Kidney (tissue), 14 donors: ENCODE data around the gene ZNF787. TPM values are rescaled to one million over a fixed set of nuclear protein-coding genes. Genes with fewer than 3 reads are reported as not detected.

ENCODE experiments used
- DNase-seq, 5 donors: peaks; one replicate each; pipeline ENCODE4 v3.0.0-alpha.2; 2013 to 2020
- FAIRE-seq: peaks from 2 replicates; lab custom pipeline; 2012; peaks lifted over from hg19 to GRCh38; lab: Jason Lieb, UNC
- H3K27ac ChIP-seq, 2 donors: one replicate each; pipeline ENCODE4 v1.7.0; 2013; ENCODE audit warnings: low read depth in 2 of 2, low read length in 2 of 2, inconsistent platforms in 1 of 2
- H3K27me3 ChIP-seq: one replicate; pipeline ENCODE4 v1.7.1; 2013; ENCODE audit warnings: low read length, inconsistent platforms; ENCODE audit not compliant: control insufficient read depth, insufficient read depth
- H3K36me3 ChIP-seq, 3 donors: one replicate each; pipeline versions ENCODE4 v1.7.0 to v1.7.1; 2013; ENCODE audit warnings: low read length in 3 of 3, control low read depth in 1 of 3, inconsistent platforms in 1 of 3; ENCODE audit not compliant: insufficient read depth in 3 of 3, control insufficient read depth in 2 of 3
- H3K4me1 ChIP-seq, 3 donors: one replicate each; pipeline versions ENCODE4 v1.7.0 to v1.7.1; 2013; ENCODE audit warnings: low read length in 3 of 3, inconsistent platforms in 1 of 3, low read depth in 1 of 3; ENCODE audit not compliant: control insufficient read depth in 2 of 3, insufficient read depth in 2 of 3
- H3K4me3 ChIP-seq, 3 donors: one replicate each; pipeline versions ENCODE4 v1.7.0 to v1.8.1; 2013; ENCODE audit warnings: low read length in 3 of 3, control low read depth in 1 of 3, inconsistent platforms in 1 of 3
- H3K9ac ChIP-seq, 3 donors: one replicate each; pipeline versions ENCODE4 v1.7.0 to v1.7.1; 2013; ENCODE audit warnings: low read length in 3 of 3, control low read depth in 1 of 3, inconsistent platforms in 1 of 3
- H3K9me3 ChIP-seq, 3 donors: one replicate each; pipeline versions ENCODE4 v1.7.0 to v1.7.1; 2013; ENCODE audit warnings: low read length in 3 of 3, control low read depth in 1 of 3, inconsistent platforms in 1 of 3; ENCODE audit not compliant: control insufficient read depth in 2 of 3, insufficient read depth in 1 of 3
- intact Hi-C: fragments of 100-400 bp; cut with DNase I; formaldehyde crosslinking; loops from one replicate; pipeline ENCODE4 v1.11.1; 2022
- polyA plus RNA-seq: library from polyadenylated mRNA; stranded (reverse); fragments of 350-450 nt; fragmentation: Illumina TruSeq; extraction: RNeasy Lipid Tissue Mini Kit (QIAGEN cat#74804); gene quantifications from one replicate; pipeline ENCODE4 v1.2.3, GENCODE V29; 2014; ENCODE audit warnings: low read depth, low replicate concordance; ENCODE audit not compliant: insufficient read depth
- total RNA-seq: library from RNA; stranded (reverse); fragmentation: NEBNext Ultra II Directional; extraction: Animal tissue kit (Norgen Biotek cat#: 25700); gene quantifications from one replicate; pipeline ENCODE4 v1.2.1, GENCODE V29; 2021
- TF ChIP-seq, protein P1 (sequence below): IDR thresholded peaks from 3 replicates; pipeline ENCODE4 v1.5.1; 2012; ENCODE audit warnings: mild to moderate bottlenecking, moderate library complexity, borderline replicate concordance; ENCODE audit not compliant: insufficient read depth; ENCODE audit errors: extremely low read depth
- donor health status: control.
- donor health status: control.
- donor health status: control.
- donor health status: control.
- donor health status: control.
- donor health status: DM: yes; HTN: yes; CAD: no.
- donor health status: Normal renal cell carcinoma (clear cell type).

ZNF787 gene
- total and polyA plus RNA-seq, 2 donors from 2014 or later = 23.0 to 31.9 TPM

DNA sequence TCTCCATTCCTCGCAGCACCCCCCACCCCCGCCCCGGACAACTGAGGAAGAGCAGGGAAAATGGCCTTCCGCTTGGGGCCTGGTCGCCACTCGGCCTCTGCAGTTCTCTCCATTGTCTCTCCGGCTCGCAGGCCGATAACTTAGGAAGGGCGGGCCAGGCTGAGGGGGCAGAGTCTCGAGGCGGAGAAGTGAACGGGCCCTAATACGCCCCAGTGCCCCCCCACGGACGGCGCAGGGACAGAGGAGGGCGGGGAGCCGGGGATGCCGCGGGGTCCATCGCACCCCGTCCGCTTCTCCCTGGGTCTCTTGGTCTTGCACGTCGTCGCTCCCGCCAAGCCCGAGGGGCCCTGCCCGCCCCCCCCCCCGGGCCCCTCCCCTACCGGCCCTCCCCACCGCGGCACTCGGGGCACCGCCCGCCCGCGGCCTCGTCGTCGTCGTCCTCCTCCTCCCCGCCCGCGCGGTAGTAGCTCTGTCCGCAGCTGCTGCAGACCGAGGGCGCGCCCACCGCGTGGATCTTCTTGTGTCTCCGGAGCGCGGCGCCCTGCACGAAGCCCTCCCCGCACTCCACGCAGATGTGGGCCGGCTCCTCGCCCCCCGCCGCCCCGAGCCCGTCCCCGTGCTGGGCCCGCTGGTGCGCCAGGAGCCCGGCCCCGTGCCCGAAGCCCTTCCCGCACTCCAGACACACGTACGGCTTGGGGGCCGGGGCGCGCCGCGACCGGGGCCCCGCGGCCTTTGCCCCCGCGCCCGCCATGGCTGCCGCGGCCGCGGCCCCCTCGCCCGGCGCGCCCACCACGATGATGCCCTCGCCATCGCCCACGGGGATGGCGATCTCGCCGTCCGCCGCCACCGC lies 33.2 kb downstream of the ZNF787 start:
- Histone ChIP-seq H3K27ac (no peak overlapping the region), H3K36me3 (no peaks in the 10 kb centered on the region), H3K4me3 (no peak overlapping the region), H3K9me3 (no peaks in the 10 kb centered on the region), H3K27me3 (no peaks in the 10 kb centered on the region), H3K9ac (no peak overlapping the region), H3K4me1 (no peaks in the 10 kb centered on the region)
- DNase-seq (peak in 1 of 5 donors; percentile 35), FAIRE-seq (no peak)
- intact Hi-C loops = no loop called here
- TF ChIP-seq, protein P1, sequence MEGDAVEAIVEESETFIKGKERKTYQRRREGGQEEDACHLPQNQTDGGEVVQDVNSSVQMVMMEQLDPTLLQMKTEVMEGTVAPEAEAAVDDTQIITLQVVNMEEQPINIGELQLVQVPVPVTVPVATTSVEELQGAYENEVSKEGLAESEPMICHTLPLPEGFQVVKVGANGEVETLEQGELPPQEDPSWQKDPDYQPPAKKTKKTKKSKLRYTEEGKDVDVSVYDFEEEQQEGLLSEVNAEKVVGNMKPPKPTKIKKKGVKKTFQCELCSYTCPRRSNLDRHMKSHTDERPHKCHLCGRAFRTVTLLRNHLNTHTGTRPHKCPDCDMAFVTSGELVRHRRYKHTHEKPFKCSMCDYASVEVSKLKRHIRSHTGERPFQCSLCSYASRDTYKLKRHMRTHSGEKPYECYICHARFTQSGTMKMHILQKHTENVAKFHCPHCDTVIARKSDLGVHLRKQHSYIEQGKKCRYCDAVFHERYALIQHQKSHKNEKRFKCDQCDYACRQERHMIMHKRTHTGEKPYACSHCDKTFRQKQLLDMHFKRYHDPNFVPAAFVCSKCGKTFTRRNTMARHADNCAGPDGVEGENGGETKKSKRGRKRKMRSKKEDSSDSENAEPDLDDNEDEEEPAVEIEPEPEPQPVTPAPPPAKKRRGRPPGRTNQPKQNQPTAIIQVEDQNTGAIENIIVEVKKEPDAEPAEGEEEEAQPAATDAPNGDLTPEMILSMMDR = no peak

DNA sequence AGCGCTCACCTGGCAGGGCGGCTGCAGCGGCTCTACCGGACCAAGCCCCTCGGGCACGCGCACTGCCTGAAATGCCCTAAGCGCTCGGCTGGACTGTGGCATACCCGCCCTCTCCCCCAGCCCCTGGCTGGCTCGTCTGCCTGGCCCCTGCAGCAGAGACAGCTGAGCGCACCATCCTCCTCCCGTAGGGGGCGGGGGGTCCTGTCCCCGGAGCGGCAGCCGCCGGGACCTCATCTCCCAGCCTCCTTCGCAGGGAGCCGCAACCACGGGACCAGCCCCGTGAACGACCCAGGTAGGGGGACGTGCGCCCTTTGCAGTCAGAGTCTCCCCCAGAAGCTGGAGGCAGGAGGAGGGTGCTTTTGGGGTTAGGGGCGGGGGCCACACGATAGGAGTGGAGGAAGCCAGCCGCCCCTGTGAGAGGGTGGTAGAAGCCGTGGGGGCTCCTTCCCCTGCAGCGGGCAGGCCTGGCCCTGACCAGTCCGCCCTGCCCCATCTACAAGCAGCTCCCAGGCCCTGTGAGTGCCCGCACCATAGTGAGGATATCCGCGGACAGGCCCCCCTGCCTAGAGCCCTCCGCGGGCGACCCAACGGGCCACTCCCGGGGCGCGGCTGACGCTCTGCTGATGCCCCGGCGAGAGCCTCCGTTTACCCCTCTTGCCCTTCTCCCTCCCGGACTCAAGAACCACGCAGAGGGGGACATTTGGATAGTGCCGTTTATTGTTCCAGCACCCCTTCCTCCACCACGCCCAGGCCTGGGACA lies 34.2 kb downstream of the ZNF787 start:
- no peaks in the 10 kb centered on the region for H3K9me3 ChIP-seq
- H3K27me3 ChIP-seq = no peaks in the 10 kb centered on the region
- intact Hi-C loops = no loop called here
- H3K27ac ChIP-seq = no peak overlapping the region
- DNase-seq = peak in 1 of 5 donors; percentile 18
- FAIRE-seq = no peak
- no peak overlapping the region for H3K9ac ChIP-seq
- TF ChIP-seq, protein P1 = no peak
- H3K4me3 ChIP-seq = no peak overlapping the region
- H3K4me1 ChIP-seq = no peaks in the 10 kb centered on the region
- no peaks in the 10 kb centered on the region for H3K36me3 ChIP-seq

DNA sequence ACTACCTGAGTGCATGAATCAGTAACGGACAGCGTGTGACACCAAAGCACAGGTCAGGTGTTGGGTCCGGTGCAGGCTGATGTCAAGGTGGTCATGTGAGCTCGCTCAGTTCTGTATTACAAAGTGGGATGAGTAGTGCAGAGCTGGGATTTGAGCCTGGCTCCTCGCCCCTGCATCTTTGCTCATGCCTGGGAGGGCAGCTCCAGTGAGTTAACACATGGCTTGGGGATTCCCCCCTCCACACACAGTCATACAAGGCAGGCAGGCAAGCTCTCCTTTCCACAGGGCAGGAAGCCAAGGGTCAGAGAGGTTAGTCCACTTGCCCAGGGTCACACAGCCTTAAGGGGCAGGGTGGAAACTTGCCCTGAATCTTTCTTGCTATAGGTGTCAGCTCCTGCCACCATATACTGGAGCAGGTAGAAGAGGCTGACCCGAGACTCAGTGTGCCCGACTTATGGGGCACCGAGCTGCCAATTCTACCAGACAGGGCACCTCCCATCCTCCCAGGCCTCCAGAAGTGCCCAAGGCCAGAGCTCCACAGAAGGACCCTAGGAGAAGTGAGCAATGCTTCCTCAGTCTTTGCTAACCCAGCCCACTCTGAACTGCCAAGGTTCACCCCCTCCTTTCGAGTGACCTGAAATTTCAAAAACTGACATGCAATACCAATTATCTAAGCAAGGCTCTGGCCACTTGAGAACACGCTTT lies 35.4 kb downstream of the ZNF787 start:
- H3K27me3 ChIP-seq = no peaks in the 10 kb centered on the region
- H3K4me1 ChIP-seq = peaks cover 0 to 6% (median 0%) of the 10 kb centered on the region in 3 donors
- no peaks in the 10 kb centered on the region for H3K9me3 ChIP-seq
- FAIRE-seq (no peak), DNase-seq (no peak)
- TF ChIP-seq, protein P1 = no peak
- H3K9ac ChIP-seq = no peak overlapping the region
- H3K27ac ChIP-seq = no peak overlapping the region
- no peaks in the 10 kb centered on the region for H3K36me3 ChIP-seq
- intact Hi-C loops = no loop called here
- no peak overlapping the region for H3K4me3 ChIP-seq
